HK-2 (cell line): ENCODE data around the gene PNPO.
"Not testable (repeated sequence)": the region's sequence is repeated elsewhere in the genome, so short reads cannot be mapped to it uniquely, and the experiment has no call there.

Experiments
- DNase-seq: peaks from one replicate; pipeline ENCODE4 v3.0.0-alpha.2; 2018; ENCODE audit not compliant: unreplicated experiment

PNPO gene

DNA sequence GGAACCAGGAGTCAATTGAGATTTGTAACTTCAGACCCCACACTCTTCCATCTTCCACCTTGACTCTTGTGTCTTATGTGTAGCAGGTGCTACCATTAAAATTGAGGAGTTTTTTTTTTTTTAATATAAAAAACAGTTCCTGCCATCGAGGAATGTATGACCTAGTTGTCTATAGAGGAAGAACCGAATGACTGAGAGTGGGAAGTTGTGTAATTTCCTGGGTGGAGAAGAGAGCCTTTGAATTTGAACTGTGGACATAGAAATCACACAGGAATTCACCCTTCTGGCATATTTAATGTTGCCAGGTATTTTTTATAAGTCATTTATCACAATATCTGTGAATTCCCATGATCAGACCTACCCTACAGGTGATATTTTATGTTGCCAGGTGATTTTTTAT lies 23.4 kb upstream of the PNPO start:
- no peak for DNase-seq

DNA sequence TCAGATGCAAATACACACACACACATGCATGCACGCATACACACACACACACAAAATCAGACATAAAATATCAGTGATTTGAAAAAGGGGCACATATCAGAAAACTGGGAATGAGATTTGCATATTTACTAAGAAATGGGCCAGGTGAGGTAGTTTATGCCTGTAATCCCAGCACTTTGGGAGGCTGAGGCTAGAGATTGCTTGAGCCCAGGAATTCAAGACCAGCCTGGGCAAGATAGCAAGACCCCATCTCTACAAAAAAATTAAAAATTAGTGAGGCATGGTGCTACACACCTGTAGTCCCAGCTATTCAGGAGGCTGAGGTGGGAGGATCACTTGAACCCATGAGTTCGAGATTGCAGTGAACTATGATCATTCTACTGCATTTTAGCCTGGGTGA lies 22.4 kb upstream of the PNPO start:
- no peak for DNase-seq

DNA sequence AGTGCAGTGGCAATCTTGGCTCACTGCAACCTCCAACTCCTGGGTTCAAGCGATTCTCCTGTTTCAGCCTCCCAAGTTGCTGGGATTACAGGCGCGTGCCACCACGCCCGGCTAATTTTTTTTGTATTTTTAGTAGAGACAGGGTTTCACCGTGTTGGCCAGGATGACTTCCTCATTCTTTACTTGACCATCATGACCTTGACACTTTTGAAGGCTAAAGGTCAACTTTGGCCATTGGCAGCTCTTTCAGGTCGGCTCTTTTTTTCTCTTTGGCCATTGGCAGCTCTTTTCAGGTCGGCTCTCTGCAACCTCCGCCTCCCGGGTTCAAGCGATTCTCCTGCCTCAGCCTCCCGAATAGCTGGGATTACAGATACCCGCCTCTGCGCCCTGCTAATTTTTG lies 21.5 kb upstream of the PNPO start:
- not testable (repeated sequence) for DNase-seq

DNA sequence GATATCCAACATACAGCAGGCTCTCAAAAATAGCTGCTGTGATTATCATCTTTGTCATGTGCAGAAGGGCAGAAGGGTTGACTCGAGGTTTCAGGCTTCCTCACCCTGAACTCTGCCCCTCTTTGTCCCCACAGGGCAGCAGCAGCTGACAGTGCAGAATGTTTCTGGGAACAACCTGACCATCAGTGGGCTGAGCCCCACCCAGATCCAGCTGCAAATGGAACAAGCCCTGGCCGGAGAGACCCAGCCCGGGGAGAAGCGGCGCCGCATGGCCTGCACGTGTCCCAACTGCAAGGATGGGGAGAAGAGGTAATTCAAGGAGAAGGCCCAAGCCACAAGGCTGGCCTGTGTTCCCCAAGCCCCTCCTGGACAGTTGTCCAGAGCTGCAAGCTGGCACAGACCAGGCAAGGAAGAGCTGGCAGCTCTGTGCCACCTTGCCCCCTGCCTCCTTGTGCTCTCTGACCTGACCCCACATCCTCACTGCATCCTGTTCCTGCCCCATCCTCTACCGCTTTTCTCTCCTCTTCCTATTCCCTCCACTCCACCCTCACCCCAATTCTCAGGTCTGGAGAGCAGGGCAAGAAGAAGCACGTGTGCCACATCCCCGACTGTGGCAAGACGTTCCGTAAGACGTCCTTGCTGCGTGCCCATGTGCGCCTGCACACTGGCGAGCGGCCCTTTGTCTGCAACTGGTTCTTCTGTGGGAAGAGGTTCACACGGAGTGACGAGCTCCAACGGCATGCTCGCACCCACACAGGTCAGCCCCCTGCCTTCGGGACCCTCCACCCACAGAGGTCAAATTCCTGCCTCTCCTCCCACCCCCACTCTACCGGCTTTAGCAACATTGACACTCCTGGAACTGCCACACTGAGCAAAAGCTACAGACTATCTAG lies 16.3 kb upstream of the PNPO start:
- DNase-seq, result no peak

DNA sequence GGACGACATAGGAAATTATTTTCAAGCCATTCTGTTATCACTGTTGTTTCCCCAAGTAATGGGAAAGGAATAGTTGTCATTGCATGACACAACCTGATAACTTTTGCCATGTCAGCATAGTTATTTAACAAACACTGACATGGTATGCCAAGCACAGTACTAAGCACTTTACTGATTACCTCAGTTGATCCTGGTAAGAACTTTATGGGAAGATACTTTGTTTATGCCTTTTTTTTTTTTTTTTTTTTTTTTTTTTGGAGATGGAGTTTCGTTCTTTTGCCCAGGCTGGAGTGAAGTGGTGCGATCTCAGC lies 15.7 kb upstream of the PNPO start:
- DNase-seq, result no peak

DNA sequence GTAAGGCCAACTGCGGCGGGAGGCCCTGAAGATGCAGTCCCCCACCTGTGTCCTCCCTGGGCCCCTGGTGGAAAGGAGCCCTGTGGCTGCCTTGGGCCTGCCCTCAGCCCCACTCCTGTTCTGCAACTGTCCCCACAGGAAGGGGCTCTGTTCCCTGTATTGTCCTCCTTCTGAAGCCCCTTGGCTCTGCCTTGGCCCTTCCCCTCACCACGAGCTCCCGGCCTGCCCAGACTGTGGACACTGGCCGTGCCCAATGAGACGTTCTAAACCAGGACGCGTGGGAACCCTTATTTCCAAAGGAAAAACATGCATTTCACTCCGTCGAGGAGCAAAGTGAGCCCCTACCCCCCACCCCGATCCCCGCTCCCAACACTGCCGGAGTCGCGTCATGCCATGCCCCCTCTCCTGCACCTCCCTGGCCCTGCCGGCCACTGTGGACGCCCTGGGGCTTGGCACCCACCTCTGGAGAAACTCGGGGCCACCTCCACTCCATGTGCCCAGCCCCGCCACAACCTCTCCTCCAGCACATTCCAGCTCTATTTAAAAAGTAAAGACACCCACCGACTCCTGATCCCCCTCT lies 13.5 kb upstream of the PNPO start:
- DNase-seq, result no peak

DNA sequence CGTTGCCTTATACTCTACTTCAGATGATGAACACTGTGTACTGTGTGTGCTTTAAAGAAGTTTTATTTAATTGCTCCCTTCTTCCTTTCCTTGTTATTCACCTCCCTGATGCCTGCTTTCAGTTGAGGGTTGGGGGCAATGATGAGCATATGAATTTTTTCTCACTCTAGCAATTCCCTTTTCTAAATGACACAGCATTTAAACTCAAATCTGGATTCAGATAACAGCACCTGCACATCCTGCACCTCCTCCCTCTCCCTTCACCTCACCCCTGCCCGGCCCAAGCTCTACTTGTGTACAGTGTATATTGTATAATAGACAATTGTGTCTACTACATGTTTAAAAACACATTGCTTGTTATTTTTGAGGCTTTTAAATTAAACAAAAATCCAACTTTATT lies 13.0 kb upstream of the PNPO start:
- no peak for DNase-seq

DNA sequence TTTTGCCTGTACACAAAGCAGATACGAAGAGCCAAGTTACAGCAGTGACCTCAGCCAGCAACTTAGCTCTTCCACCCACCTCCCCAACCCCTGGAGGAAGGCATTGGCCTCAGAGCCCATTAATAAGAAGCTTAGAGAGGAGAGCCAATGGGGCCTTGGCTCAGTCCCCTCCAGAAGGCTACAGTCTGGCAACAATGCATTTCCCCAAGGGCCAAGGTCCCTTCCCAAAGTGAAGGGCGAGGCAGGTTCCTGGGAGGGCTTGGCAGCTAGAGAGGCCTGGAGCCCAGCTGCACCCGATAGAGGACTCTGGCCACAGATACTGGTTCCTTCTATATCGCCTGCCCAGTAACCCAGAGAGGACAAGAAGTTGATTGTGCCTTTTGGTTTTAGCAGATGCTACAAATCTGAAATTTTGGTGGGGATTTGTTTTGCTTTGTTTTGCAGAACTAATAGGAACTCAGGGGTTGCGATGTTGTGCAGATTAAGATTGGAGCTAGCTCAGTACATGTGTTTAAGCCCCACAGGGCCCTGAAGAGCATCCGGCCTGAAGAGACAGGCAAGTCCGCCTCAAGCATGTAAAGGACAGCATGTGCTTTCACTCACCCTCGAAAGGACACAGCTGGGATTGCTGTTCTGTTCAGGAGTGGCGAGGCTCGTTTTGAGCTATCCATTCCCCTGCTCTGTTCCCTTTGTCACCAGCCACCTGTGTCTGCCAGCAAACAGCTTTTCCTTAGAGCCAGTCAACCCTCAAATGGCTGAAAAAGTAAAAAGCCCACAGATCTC lies 12.0 kb upstream of the PNPO start:
- DNase-seq, result no peak

DNA sequence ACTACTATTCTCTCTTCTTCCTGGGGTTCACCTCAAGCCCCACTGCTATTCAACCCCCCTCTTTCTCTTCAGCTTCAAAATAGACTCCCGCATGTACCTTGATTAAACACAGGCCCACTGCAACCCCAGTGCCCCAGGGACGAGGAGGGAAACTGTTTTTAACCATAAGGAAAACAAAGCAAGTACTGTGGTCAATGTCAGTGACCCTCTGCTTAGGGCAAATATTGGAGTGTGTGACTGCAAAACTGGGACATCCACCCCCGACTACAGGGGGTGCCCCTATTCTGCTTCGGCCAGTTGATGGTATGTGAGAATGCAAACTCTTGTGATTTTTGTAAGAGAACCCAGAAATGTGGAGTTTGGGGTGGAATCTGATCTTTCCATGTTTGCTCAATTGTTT lies 9.5 kb upstream of the PNPO start:
- no peak for DNase-seq

DNA sequence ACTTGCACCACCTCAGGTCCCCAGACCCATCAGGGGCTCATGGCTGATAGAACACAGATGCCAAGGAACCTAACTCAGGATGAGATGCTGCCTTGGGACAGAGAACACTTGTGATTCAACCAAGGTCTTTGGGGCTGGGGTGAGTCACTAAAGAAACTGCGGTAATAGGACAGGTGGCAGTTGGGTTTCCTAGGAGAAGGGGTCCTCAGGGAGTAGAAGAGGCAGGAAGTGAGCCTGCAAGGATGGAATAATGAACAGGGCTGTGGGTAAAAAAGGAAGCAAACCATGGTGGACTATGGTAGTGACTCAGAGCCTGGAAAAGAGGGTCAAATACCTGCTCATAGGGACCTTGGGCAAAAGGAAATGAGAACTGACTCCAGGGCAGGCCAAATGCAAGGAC lies 6.5 kb upstream of the PNPO start:
- DNase-seq, result peak; percentile 20

DNA sequence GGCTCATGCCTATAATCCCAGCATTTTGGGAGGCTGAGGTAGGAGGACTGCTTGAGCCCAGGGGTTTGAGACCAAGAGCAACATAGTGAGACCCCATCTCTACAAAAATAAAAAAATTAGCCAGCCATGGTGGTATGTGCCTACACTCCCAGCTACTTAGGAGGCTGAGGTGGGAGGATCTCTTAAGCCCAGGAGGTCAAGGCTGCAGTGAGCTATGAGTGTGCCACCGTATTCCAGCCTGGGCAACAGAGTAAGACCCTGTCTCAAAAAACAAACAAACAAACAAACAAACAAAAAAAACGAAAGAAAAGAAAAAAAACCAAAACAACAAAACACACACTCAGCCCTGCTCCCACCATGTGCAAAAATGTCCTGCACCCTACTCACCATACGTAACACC lies 5.9 kb upstream of the PNPO start:
- not testable (repeated sequence) for DNase-seq

DNA sequence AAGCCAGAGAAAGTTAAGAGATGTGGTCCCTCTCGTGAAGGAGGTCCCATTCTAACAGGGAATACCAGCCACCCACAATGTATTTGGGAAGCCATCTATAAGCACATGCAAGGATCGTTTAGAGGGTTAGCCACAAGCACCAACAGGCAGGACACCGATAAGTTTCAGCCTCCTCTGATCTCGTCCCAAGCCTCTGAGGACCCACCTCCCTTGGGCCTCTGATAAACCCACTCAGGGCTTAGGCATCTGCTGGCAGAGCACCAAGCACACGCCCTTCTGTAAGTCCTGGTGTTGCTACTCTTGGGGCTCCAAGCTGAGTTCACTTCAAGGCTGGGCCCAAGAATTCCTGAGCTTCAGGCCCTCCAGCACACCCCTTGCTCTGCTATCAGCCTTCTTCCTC lies 5.4 kb upstream of the PNPO start:
- DNase-seq, result peak; percentile 50

DNA sequence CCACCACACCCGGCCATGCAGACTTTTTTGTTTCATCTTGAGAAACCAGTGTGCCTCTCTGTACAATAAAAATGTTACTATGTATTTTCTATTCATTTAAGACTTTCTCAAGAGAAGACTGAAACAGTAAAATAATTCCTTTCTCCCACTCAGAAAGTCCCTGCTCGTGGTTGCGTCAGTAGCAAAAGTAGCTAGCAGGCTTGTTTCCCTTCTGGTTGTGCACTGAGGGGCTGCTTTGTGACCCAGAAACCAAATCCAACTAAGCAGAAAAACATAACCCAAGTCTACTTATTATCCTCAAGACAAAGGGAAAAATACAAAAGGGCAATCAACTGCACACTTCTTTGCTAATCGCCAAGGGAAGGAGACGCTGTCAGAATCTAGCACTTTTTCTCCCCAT lies 3.4 kb upstream of the PNPO start:
- no peak for DNase-seq

DNA sequence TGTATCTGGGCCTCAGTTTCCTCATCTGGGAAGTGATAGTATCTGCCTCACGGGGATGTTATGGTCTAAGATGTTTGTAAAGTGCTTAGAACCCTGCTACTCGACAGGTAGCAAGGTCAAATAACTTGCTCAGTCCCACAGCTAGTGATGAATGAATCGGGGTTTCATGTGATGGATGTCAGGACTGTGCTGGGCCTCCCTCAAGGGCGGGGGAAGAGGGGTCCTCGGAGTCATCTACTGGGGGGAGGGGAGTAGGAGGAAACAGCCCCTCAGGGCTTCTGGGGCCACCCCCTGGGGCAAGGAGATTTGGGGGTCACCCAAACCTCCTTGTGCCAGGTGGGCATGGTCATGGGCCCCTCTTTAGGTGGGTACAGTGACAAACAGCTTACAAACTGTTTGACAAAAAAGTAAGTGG lies 732 bp downstream of the PNPO start:
- no peak for DNase-seq

DNA sequence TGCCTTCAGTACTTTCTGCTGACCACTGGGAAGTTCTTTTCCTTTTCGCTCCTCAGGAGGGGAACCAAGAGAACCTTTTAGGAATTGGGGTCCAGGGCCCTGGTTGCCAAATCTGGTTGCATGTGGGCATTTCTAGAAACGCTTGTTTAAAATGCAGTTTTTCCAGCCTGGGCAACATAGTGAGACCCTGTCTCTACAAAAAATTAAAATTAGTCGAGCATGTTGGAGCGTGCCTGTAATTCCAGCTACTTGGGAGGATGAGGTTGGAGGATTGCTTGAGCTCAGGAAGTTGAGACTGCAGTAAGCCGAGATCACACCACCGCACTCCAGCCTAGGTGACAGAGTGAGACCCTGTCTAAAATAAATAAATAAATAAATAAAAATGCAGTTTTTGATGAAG lies 1.2 kb downstream of the PNPO start:
- no peak for DNase-seq

DNA sequence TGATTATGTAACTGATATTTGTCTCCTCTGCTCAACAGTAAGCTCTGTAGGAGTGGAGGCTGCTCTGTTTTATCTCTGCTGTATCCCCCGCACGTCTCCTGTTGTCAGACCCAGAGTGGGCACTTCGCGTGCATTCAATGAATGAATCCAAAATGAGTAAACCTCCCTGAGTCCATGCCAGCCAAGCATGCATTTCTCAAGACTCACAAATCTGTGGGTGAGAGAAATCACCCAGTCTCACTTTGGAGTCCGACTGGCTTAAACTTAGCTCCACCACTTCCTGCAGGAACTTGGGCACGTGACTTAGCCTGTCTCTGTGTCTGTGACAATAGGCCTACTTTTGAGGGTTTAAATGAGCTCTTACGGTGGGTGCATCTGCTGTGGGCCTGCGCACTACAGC lies 3.7 kb downstream of the PNPO start:
- DNase-seq, result no peak

DNA sequence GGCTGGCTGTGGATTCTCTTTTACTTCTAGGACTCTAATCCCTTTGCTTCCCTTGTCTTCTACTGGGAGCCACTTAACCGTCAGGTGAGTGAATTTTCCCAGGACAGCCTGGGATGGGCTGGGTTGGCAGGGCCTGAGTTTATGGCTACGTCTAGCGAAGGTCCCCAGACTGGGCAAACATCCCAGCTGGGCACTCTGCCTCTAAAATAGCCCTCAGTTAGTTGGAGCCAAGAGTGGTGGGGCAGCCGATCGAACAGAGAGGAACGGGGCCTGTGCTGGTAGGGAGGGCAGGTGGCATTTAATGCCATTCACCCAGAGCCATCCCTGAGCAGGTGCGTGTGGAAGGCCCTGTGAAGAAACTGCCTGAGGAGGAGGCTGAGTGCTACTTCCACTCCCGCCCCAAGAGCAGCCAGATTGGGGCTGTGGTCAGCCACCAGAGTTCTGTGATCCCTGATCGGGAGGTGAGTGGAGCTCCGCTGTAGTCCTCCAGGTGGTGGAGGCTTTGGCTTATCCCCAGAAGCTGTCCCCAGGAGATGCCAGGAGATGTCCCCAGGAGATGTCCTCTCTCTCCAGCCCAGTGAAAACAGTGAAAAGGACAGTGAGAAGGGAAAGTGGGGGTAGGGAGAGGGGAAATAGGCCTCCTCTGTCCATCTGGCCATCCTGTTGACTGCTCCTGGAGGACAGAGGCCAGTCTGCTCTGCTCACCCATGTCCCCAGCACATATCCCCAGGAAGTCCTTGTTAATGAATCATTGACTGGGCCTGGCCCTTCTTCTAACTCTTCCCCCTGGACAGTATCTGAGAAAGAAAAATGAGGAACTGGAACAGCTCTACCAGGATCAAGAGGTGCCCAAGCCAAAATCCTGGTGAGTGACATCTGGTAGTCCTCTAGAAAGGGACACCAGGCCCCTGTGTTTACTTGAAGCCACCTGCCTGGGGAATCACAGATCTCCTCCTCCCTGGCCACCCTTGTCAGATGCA lies 4.4 kb downstream of the PNPO start:
- DNase-seq, result no peak

DNA sequence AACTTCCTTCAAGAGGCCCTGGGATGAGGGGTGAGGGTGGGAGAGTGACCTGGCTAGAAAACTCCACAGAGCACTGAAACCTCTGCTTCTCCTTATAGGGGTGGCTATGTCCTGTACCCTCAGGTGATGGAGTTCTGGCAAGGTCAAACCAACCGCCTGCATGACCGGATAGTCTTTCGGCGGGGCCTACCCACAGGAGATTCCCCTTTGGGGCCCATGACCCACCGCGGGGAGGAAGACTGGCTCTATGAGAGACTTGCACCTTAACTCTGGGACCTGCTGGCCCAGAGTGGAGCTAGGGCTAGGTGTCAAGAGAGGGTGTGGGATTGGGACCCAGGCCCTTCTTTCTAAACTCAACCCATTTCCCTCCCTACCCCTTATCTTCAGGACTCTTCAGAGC lies 5.1 kb downstream of the PNPO start:
- DNase-seq, result no peak

DNA sequence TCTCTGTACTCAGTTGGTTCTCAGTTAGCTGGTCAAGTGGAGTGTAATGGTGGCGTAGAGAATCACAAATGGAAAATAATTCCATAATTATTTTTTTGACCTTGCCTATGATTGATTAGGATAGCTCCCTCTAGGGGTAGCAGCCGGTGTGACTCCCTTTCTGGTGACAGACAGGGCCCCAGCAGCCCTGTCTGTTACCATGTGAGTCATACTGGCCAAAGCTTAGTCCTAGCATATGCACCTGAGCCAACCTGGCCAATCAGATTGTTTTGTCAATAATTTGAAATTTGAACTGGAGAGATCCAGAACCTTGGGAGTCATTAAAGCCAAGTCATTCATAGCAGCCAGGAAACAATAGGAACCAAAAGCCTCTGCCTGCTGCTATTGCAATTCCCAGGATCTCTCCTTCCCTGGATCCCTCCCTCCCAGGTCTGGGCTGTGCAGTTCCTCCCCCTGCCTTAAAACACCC lies 5.6 kb downstream of the PNPO start:
- peak; percentile 75 for DNase-seq

DNA sequence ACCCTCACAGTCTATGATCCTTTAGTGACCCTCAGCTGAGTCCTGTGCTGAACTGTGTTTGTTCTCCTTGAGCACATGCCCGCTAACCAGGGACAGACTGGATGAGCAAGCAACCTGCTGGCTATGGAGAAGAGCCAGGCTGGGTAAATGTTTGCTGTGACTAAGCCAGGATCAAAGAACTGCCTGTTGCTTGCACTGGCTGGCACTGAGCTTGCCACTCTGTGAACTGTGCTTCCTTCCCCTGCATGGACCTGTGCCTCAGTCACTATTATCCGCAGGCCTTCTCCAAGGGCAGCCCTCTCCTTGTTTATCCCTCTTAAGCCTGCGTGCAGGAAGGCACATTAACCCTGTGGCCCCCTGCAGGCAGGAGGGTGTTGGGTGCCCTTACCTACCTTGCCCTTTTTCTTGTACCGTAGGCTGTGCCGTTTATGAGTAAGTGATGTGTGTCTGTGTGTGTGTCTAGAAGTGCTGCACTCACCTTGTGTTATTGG lies 7.4 kb downstream of the PNPO start:
- DNase-seq, result peak; percentile 35

DNA sequence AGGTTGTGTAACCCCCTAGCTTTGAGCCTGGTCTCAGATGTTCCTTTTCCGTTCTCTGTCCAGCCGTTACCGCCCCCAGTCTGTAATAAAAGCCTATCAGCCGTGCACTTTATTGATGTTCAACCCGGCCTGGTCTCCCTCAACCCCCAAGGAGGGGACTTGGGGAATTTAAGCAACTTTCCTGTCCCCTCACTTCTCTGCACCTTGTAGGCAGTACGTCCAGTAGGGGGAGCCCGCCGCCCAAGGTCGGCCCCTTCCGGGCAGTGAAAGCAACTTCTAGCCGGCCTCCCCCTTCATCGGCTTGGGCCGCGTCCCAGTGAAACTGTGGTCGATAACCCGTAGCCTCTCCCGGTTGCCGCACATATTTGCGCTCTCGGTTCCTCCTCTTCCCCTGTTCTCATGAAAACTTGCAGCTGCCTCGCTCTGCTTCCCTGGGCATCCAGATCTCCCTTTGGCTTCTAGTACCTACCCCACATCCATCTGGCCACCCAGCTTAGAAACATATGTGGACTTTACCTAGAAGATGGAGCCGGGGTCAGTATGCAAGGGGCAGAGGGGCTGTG lies 7.9 kb downstream of the PNPO start:
- DNase-seq, result peak; percentile 87
